Posterior vena cava (tissue), 2 donors: ENCODE results near the gene LIPC. TPM values are rescaled to one million over a fixed set of nuclear protein-coding genes. Genes with fewer than 3 reads are reported as not detected.

Source experiments
- DNase-seq: peaks from one replicate; pipeline ENCODE4 v3.0.0-alpha.2; 2020; ENCODE audit warnings: low spot score
- intact Hi-C, 2 donors: fragments of 100-400 bp; cut with DNase I; formaldehyde crosslinking; loops; one replicate each; pipeline versions ENCODE4 v1.14.1 to v1.14.2; 2022 to 2023
- total RNA-seq, 2 donors: library from RNA; stranded (reverse); fragmentation: NEBNext Ultra II Directional; extraction: Animal tissue kit (Norgen Biotek cat#: 25700); gene quantifications; one replicate each; pipeline ENCODE4 v1.2.1, GENCODE V29; 2021
- donor health status: DM: yes; HTN: yes; CAD: no.
- donor health status: DM: yes; HTN: yes; CAD: no.

The LIPC gene
- total RNA-seq, 2 donors from 2014 or later: 0.14 to 1.2 TPM

GRCh38 chr15:58606577-58607080, 174.8 kb downstream of the LIPC start:
- DNase-seq: no peak
- intact Hi-C loops: no loop called here

GRCh38 chr15:58608129-58608590, 176.4 kb downstream of the LIPC start:
- intact Hi-C loops: no loop called here
- DNase-seq: no peak

- intact Hi-C loops: no loop called here
- DNase-seq: no peak
These were observed 176.9 kb downstream of the LIPC start for GRCh38 chr15:58608711-58609110.

DNA sequence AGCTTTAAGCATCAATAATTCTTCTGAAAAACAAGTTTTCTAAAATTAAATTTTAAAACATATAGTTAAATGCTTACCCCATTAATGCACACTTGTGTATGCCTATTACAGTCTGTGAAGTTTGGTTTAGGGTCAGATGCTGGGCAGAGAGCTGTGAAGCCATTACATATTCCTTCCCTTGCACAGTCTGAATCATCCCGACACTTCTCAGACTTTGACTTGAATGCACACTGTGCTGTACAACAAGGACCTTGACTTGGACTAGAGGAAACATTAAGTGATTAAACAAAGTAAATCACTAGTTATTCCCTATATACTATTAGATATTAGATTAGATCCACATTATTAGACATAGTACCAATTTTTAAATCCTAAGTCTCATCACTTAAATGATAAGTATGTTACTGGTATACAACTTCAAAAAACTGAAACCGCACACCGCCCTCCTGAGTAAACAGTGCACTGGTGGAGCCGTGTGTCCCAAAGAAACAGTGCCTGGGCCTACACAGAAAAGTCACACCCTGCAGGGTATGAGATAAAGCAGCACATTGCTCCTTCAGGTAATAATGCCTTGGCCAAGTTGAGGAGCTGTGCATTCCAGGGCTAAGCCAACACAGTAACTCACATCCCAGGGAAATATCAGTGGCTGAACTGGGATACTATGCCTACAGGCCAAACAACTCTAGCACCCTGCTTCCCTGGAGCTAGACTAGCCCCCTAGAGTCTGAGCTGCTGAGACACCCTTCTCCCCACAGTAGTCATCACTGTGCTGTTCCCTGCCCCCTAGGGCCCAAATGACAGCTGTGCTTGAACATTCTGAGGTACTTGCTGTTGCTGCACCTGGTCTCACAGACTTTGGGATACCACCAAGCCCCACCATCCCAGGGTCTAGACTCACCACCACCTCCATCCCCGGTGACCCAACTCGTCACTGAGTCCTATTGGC, 180.2 kb downstream of the LIPC start:
- no peak for DNase-seq
- intact Hi-C loops: loop anchor here in 1 of 2 donors (1.0 kb wide), 1 partner anchor 9 kb away; no protein-coding TSS in a partner anchor

DNA sequence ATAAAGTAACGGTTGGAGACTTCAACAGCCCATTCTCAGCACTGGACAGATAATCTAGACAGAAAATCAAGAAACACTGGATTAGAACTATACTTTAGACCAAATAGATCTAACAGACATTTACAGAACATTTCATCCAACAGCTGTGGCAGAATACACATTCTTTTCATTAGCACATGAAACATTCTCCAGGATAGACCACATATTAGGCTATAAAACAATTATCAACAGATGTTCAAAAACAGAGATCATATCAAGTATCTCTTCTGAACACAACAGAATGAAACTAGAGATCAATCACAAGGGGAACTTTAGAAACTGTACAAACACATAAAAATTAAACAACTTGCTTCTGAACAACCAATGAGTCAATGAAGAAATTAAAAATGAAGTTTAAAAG, 184.4 kb downstream of the LIPC start:
- intact Hi-C loops: no loop called here
- DNase-seq: no peak
